GM18526 (cell line): ENCODE results near the gene COL25A1.

Experiments
- POLR2A ChIP-seq: IDR thresholded peaks from 3 replicates; pipeline ENCODE4 v1.6.1; 2011; ENCODE audit not compliant: insufficient read length; ENCODE audit errors: extremely low read depth

The COL25A1 gene

DNA sequence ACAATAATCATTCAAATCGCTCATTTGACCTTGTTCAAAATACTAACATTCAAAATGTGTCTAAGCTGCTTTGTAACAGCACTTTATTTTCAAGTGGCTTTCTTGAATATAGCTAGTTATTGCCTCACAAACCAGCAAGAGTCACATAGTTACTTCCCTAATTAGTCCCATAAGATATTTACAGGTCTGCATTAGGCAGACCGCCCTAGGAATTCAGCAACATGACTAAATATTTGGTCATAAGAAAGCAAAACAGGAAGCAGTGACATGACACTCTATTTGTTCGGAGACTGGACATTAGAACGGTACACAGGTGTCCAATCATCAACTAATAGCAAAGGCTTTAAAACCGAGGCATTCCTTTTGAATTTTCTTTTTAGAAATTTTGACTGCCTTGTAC, 262.0 kb downstream of the COL25A1 start:
- TF ChIP-seq POLR2A = no peak

DNA sequence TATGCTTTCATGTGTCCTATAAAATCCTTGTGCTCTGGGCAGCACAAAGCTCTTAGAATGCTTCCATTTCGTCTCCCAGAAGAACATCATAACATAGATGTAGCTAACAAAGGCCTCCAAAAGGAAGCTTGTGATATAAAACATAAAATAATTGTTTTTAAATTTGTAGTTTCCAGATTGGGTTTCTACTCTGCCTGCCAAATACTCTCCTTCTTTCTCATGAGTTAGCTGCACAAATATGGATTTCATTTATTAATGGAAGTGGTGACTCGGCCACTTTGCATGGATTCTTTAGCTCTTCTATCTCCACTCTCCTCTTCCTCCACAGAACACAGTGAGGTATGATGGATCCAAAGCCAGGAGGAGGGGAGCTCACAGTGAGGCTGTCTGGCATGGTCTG, 265.4 kb downstream of the COL25A1 start:
- TF ChIP-seq POLR2A = no peak

DNA sequence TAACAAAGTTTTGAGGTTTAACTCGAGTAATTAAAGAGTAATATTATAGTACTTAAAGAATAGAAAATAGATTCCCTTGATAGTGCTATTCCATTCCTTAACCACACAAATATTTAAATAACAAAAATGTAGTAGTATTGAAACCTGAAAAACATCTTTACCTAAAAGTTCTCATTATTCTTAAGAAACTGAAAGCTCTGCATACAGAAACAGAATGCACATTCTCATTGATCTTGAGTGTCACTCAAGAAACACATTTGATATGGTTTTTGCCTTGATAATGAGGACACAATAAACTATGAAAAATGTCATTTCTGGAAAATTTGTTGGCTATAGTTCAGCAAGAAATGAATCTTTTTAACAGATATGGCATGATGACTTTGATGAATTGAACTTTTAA, 268.5 kb downstream of the COL25A1 start:
- no peak for TF ChIP-seq POLR2A

DNA sequence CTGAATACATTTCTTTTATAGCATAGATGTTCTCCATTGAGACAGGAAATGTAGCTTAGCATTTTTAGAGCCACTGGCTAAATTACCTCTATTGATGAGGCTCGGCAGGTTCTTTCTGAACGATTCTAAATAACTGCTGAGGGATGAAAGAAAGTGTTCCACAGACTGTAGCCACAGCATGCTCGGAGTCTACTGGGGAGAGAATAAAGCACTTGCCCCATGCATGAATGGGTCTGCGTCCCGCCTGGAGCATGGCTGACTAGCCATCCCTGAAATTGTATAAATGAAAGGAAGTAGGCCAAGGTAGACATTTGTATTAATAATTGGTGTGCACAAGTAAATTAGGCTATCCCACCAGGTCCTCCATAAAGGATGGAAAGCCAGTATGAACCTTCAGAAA, 269.8 kb downstream of the COL25A1 start:
- TF ChIP-seq POLR2A = no peak

DNA sequence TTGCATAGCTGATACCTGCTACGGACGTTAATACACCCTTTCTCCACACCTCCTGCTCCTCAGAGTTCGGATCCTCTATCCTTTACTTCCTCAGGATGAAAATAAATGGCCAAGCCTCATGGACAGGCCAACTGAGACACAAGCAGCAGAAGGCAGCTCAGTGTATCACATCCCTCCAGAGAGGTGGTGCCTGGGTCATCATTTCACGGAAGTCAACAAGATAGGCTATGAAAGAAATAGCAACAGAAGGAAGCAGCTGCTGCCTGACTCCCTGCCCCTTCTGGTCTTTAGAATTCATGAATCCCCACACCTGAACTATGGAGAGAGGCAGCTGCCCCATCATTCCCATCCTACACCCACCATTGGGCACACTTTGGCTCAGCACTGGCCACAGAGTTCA, 272.5 kb downstream of the COL25A1 start:
- TF ChIP-seq POLR2A = no peak

DNA sequence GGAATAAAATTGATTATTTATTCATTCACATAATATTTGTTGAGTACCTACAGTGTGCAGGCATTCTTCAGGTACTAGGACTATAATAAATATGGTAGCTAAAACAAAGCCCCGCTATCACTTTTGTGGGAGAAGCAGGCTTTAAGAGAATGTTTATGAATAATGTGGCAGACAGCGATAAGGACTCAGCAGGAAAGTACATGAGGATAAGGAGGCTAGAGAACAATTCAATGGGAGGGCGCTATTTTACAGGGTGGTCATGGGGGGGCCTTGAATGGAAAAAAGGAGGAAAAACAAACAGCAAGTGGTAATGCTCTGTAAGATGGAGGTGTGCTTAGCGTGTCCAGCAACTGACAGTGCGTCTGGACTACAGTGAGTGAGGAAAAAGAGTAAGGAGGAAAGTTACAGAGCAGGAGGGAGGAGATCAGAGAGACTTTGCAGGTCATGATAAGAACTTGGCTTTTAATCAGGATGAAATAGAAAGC, 275.4 kb downstream of the COL25A1 start:
- no peak for TF ChIP-seq POLR2A

DNA sequence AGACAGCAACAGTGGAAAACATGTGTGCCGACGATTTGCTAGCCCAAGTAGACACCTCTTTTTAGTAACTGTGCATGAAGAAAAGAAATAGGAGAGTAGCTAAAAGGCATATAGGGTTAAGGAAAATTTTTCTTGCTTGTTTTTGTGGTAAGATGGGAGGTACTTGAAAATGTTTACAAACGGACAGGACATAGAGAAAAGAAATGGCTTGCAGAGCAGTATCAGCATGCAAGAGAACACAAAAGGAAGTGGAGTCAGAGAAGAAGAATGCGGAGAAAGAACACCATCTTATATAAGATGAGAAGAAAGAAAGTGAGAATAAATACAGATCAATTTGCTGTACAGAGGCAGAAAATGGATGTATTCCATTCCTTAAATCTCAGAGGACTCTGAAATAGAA, 275.9 kb downstream of the COL25A1 start:
- TF ChIP-seq POLR2A = no peak

DNA sequence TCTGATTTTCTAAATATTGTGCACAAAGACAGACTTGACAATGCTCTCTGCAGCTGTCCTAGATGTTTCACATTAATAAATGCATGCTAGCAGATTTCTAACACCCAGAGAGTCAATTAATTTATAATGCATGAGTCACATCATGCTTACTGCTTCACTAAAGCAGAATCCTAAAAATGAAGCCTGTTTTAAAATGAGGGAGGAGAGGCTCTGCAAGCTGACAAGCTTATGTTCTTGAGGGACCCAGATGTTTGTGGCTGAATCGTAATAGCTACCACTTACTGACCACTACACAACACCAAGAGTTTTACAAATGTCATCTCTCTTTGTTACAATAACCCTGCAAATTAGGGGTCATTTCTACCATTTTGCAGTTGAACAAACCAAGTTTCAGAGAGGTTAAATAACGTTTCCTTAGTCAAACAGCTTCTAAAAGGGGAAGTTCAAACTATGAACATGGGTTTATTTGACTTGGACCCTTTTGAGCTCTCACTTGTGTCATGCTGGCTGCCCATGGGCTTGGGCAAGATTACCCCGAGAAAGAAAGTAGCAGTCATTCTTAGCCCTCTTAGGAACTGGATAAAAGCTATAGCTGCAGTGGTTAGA, 276.9 kb downstream of the COL25A1 start:
- no peak for TF ChIP-seq POLR2A

DNA sequence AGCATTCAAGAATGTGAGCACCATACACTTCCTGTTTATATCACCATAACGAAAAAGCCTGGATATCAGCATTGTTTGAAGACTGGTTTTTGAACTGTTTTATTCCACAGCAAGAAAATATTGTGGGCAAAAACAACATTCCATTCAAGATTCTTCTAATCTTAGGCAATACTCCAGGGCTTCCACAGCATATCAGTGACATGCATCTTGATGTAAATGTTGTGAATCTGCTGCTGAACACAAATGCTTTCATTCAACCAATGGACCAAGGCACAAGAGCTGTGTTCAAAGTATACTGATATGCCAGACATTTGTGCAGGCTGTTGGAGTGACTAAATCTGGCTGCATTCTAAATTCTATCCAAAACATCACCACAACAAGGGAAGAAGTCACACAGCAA, 279.5 kb downstream of the COL25A1 start:
- no peak for TF ChIP-seq POLR2A

DNA sequence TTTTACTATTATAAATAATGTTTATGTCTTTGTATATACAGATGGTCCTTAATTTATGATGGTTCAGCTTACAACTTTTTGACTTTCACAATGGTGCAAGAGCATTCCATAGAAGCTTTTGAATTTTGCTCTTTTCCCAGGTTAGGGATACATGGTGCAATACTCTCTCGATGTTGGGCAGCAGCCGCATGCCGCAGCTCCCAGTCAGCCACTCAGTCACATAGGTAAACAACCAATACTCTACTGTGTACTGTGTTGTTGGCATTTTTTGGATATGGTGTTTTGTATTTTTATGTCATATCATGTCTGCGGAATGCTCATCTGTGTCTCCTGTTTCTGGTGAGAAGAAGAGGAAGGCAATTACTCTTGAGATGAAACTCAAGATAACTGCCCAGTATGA, 281.6 kb downstream of the COL25A1 start:
- no peak for TF ChIP-seq POLR2A

DNA sequence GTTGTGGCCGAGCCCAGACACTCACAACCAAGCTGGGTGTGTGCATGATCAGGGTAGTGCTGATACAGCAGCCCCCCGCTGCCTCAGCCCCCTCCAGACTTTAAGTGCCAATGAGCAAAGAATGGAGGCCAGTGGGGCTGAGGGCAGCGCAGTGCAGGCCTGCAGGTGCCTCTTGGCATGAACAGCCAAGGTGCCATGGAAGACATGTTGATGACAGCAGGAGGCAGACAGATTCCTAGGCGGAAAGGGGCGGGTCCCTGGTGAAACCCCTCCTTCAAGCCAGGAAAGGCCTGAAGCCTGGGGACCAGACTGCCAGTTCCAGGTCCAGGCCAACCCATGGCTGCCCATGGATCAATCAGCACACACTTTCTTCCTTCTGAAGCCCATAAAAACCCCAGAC, 286.3 kb downstream of the COL25A1 start:
- no peak for TF ChIP-seq POLR2A

DNA sequence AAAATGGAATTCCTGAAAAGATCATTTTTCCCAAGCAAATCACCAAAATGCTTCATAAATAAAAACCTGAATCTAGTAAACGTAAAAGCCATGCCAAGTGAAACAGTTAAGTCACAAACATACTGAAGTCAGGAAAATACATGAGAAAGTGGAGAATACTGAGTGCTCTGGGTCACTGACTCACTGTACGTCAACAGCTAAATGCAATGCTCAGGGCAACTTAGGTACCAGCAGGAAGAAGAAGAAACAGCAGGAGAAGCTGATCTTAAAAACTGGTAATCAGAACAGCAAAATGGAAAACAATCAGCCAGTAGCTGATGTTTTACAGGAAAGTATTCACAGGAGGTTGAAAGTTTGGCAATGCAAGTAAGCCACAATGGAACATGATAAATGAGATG, 287.0 kb downstream of the COL25A1 start:
- TF ChIP-seq POLR2A = no peak

DNA sequence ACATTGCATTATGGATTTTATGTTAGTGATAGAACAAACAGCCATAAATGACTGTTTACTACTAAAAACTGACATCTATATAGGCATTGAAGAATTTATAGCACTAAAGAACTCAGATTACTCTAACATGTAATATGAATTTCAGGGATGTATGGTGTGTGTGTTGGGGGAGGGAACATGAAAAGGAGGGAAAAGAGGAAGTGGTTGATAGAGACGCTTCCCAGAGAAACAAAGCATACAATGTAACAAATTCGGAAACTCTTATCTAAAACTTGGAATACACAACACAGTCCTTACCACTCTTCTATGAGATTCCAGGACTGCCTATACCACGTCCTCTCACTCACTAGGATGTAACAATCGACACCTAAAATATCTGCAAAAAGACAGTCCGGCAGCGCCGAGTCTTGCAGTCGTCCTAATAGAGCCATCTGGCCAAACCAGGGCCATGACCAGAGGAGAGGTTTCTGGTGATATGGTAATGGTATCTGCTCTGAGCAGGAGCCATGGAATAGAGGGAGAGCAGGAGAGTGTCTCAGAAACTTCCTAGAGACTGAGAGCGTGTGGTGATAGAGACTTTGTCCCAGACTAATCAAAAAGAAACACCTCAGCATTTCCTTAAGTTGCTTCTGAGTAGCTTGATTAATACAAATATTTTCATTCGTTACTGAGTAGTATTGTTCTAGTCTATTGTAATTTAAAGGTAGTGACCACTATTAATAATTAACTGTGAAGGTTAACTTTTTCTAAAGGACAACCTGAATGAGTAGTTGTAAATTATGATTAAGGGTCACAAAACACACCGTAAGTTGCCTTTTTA, 287.7 kb downstream of the COL25A1 start:
- no peak for TF ChIP-seq POLR2A

DNA sequence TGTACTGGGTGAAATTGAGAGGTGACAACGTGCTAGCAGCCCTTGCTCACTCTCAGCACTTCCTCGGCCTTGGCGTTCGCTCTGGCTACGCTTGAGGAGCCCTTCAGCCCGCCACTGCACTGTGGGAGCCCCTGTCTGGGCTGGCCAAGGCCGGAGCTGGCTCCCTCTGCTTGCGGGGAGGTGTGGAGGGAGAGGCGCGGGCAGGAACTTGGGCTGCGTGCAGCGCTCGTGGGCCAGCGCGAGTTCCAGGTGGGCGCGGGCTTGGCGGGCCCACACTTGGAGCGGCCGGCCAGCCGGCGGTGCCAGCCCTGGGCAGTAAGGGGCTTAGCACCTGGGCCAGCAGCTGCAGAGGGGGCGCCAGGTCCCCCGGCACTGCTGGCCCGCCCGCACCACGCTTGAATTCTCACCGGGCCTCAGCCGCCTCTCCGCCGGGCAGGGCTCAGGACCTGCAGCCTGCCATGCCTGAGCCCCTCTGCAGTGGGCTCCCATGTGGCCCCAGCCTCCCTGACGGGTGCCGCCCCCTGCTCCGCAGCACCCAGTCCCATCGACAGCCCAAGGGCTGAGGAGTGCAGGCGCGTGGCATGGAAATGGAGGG, 290.1 kb downstream of the COL25A1 start:
- no peak for TF ChIP-seq POLR2A

DNA sequence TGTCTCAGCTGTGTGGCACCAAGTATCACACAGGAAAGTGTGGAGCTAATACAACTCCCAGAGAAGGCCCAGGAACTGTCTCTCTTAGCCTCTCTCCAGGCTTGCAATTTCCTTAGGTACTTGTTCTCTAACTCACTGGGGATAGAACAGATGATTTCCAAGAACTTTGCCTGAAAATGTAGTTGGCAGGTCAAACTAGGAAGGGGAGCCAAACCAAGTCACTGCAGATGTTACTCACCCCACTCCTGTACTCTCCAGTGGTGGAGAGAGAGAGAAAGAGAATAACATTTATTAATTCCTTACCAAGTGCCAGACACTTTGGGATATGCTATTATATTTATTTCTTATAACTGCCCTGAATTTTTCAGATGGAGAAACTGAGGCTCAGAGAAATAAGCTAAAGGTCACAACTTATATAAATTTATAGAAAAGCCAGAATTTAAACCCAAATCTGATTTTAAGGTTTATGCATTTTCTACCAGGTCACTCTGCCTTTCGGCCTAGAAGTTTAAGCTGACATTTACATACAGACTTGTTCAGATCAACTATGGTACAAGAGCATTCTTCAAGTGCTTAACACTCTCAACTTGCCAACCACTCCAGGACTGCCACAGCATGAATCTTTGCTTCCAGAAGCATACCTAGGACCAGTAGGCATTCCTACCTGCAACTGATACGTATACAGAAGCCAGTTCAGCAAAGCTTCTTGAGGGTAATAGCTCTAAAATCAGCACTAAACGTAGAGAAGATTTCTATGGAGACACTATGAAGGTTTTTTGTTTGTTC, 291.0 kb downstream of the COL25A1 start:
- TF ChIP-seq POLR2A = no peak

DNA sequence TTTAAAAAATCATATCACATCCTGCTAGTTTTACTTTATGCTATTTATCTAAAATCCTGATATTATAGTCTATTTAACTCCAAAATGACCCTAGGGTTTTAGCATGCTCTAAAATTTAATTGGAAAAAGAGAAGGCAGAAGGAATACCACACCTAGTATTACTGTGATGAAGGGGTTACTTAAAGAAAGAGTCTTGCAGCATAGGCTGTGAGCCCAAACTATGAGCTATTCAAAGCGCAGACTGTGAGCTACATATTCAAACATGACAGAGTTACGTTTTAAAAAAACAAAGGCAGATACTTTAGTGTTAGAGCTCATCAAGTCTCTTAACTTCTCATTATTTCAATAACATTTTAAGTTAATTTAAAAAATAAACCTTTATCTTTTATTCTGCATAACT, 291.9 kb downstream of the COL25A1 start:
- no peak for TF ChIP-seq POLR2A

DNA sequence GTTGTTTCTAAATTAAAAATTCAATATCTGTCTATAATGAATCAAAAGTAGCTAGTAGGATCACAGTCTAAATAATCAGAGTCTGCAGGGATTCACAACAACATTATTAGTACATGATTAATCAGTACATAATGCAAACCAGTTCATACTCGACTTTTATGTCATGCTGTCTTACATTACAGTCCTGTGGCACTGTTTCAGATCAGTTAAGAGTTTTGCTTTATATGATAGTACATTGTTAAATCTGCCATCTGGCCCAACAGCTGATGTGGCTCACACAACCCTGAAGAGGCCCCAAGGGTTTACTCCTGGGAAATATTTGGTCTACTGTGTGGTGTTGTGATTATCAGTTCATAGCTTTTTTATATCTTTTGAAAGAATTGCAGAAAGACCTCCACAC, 292.5 kb downstream of the COL25A1 start:
- no peak for TF ChIP-seq POLR2A
